ENCODE measurements around the gene GCN1. TPM values are rescaled to one million over a fixed set of nuclear protein-coding genes. Genes with fewer than 3 reads are reported as not detected.

GCN1 gene
- total RNA-seq, 4 donors from 2014 or later = 37.8 to 115 (median 50.8) TPM

DNA sequence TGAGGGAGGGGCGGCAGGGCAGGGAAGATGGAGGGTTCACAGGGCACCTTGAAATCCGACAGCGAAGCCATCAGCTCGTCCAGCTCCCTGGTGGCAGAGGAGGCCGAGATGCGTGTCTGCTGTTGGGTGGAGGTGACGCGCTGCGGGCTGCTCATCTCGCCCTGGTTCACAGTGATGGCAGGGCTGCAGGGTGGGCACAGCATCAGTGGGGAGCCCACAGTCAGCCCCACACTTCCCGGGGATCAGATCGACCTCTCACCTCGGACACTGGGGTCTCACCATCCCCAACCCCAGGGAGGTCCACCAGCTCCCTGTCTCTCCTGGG, 27.0 kb upstream of the GCN1 start:
- DNase-seq (ENCODE audit: low spot score in 2 of 2) = no peak
- WGBS, 2 donors = 87 to 95% methylated on average over 12 to 13 of the region's 13 CpGs
- TF ChIP-seq, protein P1, sequence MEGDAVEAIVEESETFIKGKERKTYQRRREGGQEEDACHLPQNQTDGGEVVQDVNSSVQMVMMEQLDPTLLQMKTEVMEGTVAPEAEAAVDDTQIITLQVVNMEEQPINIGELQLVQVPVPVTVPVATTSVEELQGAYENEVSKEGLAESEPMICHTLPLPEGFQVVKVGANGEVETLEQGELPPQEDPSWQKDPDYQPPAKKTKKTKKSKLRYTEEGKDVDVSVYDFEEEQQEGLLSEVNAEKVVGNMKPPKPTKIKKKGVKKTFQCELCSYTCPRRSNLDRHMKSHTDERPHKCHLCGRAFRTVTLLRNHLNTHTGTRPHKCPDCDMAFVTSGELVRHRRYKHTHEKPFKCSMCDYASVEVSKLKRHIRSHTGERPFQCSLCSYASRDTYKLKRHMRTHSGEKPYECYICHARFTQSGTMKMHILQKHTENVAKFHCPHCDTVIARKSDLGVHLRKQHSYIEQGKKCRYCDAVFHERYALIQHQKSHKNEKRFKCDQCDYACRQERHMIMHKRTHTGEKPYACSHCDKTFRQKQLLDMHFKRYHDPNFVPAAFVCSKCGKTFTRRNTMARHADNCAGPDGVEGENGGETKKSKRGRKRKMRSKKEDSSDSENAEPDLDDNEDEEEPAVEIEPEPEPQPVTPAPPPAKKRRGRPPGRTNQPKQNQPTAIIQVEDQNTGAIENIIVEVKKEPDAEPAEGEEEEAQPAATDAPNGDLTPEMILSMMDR (IDR thresholded peaks at IDR 0.05) = no peak
- no peak overlapping the region for H3K4me3 ChIP-seq (ENCODE audit: low read depth, poor library complexity, severe bottlenecking)
- intact Hi-C loops (cut with DNase I; ENCODE audit: low total_unique reads) = no loop called here

DNA sequence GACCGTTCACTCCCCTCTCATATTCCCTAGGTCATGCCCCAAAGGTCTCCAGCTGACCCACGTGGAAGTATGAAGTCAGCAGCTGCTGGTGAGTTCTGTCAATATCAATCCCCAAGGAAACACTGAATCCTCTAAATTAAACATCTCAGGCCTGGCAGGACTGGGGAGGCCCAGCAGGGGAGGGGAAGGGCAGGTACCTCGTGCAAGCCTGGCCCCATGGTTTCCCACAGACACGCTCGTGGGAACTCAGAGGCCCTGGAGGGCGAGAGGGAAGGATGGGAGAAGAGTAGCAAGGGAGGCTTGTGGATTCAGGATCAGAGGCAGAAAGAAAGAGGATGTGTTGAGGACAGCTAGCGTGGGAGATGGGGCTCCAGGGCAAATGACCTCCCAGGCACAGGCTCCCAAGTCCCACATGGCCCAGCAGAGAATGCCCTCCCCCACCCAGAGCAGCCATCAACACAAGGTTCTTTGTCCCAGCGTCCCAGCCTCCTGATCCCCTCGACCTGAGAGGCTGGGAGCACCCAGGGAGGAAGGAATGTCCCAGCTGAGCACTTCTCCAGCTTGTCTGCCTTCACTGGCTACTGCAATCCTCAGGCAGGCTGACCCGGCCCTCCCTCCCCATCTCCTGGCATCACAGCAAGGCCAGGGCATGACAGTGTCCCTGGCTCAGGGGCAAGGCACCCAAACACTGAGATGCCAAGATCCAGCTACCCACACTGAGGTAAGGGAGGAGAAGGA, 26.5 kb upstream of the GCN1 start:
- DNase-seq (ENCODE audit: low spot score in 2 of 2) = no peak
- H3K4me3 ChIP-seq (ENCODE audit: low read depth, poor library complexity, severe bottlenecking) = no peak overlapping the region
- TF ChIP-seq, protein P1 (IDR thresholded peaks at IDR 0.05) = no peak
- no peak for TF ChIP-seq POLR2A (IDR thresholded peaks at IDR 0.05)
- WGBS, 2 donors = 72 to 79% methylated on average over 10 of the region's 10 CpGs
- intact Hi-C loops (cut with DNase I; ENCODE audit: low total_unique reads) = no loop called here

DNA sequence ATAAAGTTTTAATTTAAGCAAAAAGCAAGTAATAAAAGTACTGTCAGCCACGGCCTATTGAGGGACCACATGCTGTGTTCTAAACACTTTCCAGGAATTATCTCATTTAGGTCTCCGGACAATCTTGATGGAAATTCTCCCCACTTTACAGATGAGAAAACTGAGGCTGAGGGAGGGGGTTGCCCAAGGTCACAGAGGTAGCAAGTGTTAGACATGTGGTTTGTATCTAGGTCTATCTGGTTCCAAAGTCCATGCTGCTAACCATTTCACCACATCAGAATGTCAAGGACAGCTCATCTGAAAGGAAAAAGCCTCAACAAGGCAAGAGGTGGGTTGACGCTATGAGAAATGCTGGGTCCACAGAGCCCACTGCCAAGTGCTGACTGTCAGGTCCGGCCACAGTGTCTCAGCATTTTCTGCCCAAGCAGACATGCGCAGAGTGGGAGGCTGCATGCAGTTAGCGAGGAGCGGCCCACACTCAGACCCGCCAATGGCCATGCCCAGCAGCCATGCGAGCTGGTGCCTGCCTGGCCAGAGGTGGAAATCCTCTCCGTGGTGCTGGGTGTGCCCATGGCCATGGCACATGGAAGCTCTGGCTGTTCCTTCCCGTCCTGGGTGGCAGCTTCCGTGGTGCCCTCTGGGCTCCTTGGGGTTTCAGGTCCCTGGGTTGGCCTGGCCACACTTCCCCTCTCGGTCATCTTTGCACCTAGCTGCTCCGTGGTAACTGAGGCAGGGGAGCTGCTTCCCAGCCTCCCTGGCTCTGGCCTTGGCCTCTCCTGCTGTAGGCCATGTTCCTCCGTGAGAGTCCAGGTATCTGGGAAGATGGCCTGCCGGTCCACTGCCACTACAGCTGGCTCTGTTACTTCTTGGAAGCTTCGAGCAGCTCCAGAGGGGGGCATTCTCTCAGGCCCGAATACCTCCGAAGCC, 24.4 kb upstream of the GCN1 start:
- TF ChIP-seq, protein P1 (IDR thresholded peaks at IDR 0.05) = no peak
- TF ChIP-seq POLR2A (IDR thresholded peaks at IDR 0.05) = no peak
- 83% methylated on average over 17 to 19 of the region's 19 CpGs for WGBS, 2 donors
- no peak overlapping the region for H3K4me3 ChIP-seq (ENCODE audit: low read depth, poor library complexity, severe bottlenecking)
- intact Hi-C loops (cut with DNase I; ENCODE audit: low total_unique reads) = no loop called here
- DNase-seq (ENCODE audit: low spot score in 2 of 2) = no peak

DNA sequence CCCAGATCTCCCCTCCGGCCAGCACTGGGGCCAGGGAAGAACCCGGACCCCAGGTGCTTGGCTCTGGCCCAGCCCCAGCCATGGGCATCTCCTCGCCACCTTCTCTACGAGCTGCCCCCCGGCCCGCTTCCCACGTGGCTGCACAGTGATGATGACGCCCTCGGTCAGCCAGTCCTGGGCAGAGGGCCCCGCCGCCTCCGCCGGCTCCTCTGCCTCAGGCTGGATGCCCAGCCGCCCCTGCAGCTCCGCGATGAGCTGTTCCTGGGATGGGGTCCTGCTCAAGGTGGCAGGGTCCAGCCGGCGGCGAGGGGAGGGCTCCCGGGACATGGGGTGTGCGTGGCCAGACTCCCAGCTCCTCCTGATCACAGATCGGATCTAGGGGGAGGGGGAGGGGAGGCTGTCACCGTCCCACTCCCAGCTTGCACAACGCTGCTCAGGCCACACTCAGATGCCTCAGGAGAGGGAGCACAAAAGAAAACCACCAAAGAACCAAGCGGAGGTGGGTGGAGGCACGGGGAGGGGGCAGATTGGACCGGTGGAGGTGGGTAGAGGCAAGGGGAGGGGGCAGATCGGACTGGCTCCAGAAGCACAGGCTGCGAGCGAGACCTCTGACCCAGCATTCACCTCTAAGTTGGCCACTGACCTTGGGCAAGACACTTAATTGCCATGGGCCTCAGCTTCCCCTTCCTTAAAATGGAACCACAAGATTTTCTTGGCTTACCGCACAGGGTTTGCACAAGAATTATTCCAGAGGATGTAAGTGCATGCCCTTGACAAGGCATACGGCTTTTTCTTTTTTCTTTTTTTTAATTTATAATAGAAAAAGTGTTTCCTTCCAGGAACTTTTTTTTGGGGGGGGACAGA, 22.5 kb upstream of the GCN1 start:
- 85 to 86% methylated on average over 32 of the region's 32 CpGs for WGBS, 2 donors
- DNase-seq (ENCODE audit: low spot score in 2 of 2) = no peak
- no peak overlapping the region for H3K4me3 ChIP-seq (ENCODE audit: low read depth, poor library complexity, severe bottlenecking)
- intact Hi-C loops (cut with DNase I; ENCODE audit: low total_unique reads) = no loop called here
- TF ChIP-seq, protein P1 (IDR thresholded peaks at IDR 0.05) = no peak
- TF ChIP-seq POLR2A (IDR thresholded peaks at IDR 0.05) = no peak

DNA sequence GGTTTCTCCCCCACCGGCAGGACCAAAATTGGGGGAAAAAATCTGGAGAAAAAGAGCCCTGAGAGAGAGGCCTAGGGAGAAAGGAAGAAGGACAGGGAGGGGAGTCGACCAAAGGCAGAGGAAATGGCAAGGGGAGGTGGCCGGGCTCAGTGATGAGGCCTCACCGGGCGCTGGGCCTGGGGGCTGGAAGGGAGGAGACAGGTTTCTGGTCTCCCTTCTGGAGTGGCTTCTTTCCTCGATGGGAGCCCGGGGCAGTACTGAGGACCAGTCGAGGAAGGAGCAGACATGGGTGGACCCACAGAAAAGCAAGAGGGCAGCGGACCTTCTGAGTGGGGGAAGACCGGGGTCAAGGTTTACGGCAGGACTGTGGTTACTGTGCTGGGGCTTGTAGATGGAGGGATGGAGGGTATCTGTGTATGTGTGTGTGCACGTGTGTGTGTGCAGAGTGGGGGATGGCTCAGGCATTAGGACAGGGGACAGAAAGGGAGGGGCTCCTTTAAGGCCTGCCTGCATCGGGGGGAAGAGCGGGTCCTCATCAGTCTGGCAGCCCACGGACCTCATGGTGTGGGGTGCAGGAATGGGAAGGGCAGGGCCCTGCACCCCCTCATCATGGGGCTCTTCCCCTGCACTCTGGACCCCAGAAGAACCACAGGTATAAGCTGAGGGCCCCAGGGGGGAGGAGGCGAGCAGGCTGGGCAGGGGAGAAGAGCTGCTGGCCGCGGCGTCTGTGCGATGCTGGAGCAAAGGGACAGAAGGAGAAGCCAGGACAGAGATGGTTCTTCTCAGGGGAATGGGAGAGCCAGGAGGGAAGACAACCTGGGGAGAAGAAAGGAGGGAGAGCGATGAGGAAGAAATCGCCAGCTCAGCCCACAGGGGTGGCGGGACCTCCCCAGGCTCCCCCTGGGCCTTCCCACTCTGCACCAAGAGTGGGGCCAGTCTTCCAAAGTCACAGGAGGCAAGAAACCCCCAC, 21.5 kb upstream of the GCN1 start:
- TF ChIP-seq, protein P1 (IDR thresholded peaks at IDR 0.05) = no peak
- no peak for TF ChIP-seq POLR2A (IDR thresholded peaks at IDR 0.05)
- intact Hi-C loops (cut with DNase I; ENCODE audit: low total_unique reads) = no loop called here
- H3K4me3 ChIP-seq (ENCODE audit: low read depth, poor library complexity, severe bottlenecking) = no peak overlapping the region
- no peak for DNase-seq (ENCODE audit: low spot score in 2 of 2)
- 83 to 85% methylated on average over 23 of the region's 23 CpGs for WGBS, 2 donors
